Calu3 (cell line): ENCODE results near the gene CFAP97D1. TPM values are rescaled to one million over a fixed set of nuclear protein-coding genes. Genes with fewer than 3 reads are reported as not detected.

Source experiments
- BruUV-seq: library from RNA; stranded (reverse); fragments of 400-500 nt; replicated peaks from 2 replicates; lab custom pipeline; 2021; lab: Mats Ljungman, UMichigan
- CTCF ChIA-PET: fragments of 300-600 bp; sonication (Branson Sonifier 250); formaldehyde crosslinking; loops from one replicate; lab custom pipeline; 2022; ENCODE audit warnings: antibody characterized with exemption; lab: Charles Lee
- DNase-seq: peaks from one replicate; pipeline ENCODE4 v3.0.0; 2022
- H3K27ac Mint-ChIP-seq: one replicate; pipeline ENCODE4 v1.8.0; 2022; ENCODE audit warnings: mixed read lengths; ENCODE audit not compliant: unreplicated experiment
- H3K27me3 Mint-ChIP-seq: one replicate; pipeline ENCODE4 v1.8.0; 2022; ENCODE audit warnings: mixed read lengths; ENCODE audit not compliant: unreplicated experiment
- H3K36me3 Mint-ChIP-seq: one replicate; pipeline ENCODE4 v1.8.0; 2022; ENCODE audit warnings: mild to moderate bottlenecking, moderate library complexity, mixed read lengths; ENCODE audit not compliant: insufficient read depth, unreplicated experiment
- H3K4me1 Mint-ChIP-seq: one replicate; pipeline ENCODE4 v1.8.0; 2022; ENCODE audit warnings: mild to moderate bottlenecking, low read depth, mixed read lengths; ENCODE audit not compliant: unreplicated experiment
- H3K4me3 Mint-ChIP-seq: one replicate; pipeline ENCODE4 v1.8.0; 2022; ENCODE audit warnings: mild to moderate bottlenecking, low read depth, moderate library complexity, mixed read lengths; ENCODE audit not compliant: unreplicated experiment
- H3K9me3 Mint-ChIP-seq: one replicate; pipeline ENCODE4 v1.8.0; 2022; ENCODE audit warnings: low read depth, mixed read lengths; ENCODE audit not compliant: unreplicated experiment
- intact Hi-C: fragments of 100-400 bp; cut with micrococcal nuclease; formaldehyde crosslinking; loops from one replicate; pipeline ENCODE4 v1.10.0; 2022; ENCODE audit not compliant: unreplicated experiment
- total RNA-seq: library from RNA; stranded (reverse); gene quantifications from 2 replicates; pipeline ENCODE4 v1.2.3, GENCODE V29; 2022
- TF ChIP-seq, protein P1 (sequence below): fragments of 200-600 bp; IDR thresholded peaks from one replicate; pipeline ENCODE4 v1.8.0; 2022; ENCODE audit warnings: antibody characterized with exemption; ENCODE audit not compliant: unreplicated experiment

CFAP97D1 gene
- total RNA-seq, 1 experiment from 2014 or later = not detected

DNA sequence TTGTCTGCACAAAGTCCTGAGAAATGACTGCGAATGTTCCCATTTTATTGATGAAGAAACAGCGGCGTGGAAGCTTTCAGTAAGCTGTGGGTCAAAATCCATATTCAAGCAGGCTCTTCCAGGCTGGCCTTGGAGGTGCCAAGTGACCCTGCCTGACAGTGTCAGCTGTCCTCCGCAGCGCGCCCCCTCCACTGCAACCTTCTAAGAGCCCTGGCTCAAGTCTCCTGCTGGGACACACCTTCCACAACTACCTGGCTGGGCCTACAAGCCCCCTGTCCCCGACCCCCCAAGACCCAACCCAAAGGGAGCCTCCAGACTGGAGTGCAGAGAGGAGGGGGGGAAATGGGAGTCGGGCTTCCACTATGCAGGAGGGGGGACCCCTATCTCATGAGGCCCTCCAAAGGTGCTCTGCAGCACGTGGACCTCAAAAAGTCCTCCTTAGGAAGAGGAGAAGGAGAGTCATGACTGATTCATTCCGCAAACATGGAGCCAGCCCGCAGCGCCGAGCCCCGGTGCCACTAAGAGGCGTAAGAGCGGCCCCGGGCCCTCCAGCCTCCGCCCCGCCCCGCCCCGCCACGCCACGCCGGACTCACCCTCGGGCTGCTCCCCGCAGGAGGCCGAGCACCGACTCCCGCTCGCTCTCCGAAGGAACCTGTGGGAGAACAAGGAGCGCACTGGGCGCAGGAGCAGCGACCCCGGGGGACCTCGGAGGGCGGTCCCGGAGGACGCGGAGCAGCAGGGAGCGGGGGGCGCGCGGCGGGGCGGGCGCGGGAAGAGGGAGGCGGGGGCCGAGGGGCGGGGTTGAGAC is 52.1 kb downstream of the CFAP97D1 start:
- H3K36me3 Mint-ChIP-seq = peaks cover 40% of the 10 kb centered on the region
- intact Hi-C loops = no loop called here
- CTCF ChIA-PET = interaction anchor here (1.3 kb wide), 1 partner anchor 14 kb away, joined by 5 read pairs; the partner anchor contains the start of gene CD300LG
- H3K4me3 Mint-ChIP-seq = peak overlapping the region; percentile 75
- BruUV-seq = TSS peak; percentile 47
- DNase-seq = peak; percentile 71
- no peaks in the 10 kb centered on the region for H3K9me3 Mint-ChIP-seq
- TF ChIP-seq, protein P1, sequence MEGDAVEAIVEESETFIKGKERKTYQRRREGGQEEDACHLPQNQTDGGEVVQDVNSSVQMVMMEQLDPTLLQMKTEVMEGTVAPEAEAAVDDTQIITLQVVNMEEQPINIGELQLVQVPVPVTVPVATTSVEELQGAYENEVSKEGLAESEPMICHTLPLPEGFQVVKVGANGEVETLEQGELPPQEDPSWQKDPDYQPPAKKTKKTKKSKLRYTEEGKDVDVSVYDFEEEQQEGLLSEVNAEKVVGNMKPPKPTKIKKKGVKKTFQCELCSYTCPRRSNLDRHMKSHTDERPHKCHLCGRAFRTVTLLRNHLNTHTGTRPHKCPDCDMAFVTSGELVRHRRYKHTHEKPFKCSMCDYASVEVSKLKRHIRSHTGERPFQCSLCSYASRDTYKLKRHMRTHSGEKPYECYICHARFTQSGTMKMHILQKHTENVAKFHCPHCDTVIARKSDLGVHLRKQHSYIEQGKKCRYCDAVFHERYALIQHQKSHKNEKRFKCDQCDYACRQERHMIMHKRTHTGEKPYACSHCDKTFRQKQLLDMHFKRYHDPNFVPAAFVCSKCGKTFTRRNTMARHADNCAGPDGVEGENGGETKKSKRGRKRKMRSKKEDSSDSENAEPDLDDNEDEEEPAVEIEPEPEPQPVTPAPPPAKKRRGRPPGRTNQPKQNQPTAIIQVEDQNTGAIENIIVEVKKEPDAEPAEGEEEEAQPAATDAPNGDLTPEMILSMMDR = no peak
- peaks cover 8% of the 10 kb centered on the region for H3K27me3 Mint-ChIP-seq
- H3K27ac Mint-ChIP-seq = peak overlapping the region; percentile 69
- peaks cover 15% of the 10 kb centered on the region for H3K4me1 Mint-ChIP-seq

DNA sequence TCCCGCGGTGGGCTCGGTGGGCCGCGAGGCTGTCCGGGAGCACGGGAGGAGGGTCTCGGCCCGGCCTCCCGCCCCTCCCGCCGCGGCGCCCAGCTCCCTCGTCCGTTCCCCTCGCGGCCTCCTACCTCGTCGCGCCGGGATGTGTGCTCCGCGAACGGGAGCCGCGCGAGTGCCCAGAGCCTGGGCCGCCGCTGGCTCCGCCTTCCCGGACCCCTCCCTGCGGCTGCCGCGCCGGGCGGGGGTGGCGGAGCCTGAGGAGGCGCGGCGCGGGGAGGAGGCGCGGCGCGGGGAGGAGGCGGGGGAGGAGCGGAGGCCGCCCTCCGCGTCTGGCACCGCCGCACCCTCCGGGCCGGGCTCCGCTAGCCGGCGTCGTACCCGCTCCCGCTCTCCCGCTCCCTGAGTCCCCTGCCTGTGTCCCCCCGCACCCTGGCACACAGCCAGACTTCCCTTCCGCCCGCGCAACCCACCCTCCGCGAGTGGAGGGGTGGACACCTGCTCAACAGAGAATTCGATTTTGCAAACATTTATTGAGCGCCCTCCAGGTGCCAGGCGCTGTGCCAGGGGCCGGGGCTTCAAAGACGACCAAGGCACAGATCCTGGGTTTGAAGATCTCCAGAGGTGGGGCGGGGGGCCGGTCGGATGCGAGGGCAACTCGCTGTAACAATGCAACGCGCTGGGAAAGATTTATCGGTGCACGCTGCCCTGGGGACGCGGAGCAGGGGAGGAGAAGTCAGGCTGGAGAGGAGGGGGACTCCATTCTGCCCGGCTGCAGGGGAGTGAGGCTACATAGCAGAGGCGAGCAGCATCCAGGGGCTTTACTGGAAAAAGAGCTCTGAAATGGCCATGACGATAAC is 53.0 kb downstream of the CFAP97D1 start, which contains the start of gene MPP3:
MPP3 (minus strand) TSS at position 171 of the 854 bp plus-strand sequence. CDS start 1,240 bp downstream, outside the sequence.
- peak; percentile 87 for DNase-seq
- Mint-ChIP-seq H3K27ac (peak within 1 kb of the TSS; percentile 69), H3K4me3 (peak within 1 kb of the TSS; percentile 75), H3K36me3 (peaks cover 40% of the 10 kb centered on the region), H3K9me3 (no peaks in the 10 kb centered on the region), H3K27me3 (peaks cover 8% of the 10 kb centered on the region), H3K4me1 (peaks cover 15% of the 10 kb centered on the region)
- BruUV-seq = no TSS peak
- TF ChIP-seq, protein P1 = no peak
- intact Hi-C loops = no loop called here
- CTCF ChIA-PET = interaction anchor here (1.2 kb wide), 1 partner anchor 13 kb away, joined by 6 read pairs; no protein-coding TSS in a partner anchor

DNA sequence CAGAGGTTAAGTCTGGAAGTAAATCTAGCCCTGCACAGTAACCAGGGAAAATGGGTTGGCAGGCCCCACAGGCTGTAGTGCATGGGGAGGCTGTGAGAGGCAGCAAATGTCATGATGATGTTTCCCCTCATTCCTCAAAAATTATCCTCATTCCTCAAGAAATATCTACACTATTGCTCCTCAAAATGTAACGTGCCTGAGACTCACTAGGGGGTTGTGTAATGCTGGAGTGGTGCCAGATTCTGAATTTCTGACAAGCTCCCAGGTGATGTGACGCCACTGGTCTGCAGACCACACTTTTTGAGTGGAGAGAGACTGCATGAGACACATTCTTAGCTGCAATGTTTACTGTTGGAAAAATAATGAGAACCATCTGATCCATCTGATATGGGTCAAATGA is 53.9 kb downstream of the CFAP97D1 start:
- TF ChIP-seq, protein P1 = no peak
- CTCF ChIA-PET = interaction anchor here (1.2 kb wide), 1 partner anchor 12 kb away, joined by 6 read pairs; no protein-coding TSS in a partner anchor
- DNase-seq = peak; percentile 28
- Mint-ChIP-seq H3K4me3 (peak overlapping the region; percentile 75), H3K27ac (peak overlapping the region; percentile 44), H3K9me3 (no peaks in the 10 kb centered on the region), H3K4me1 (peaks cover 17% of the 10 kb centered on the region), H3K36me3 (peaks cover 37% of the 10 kb centered on the region), H3K27me3 (peaks cover 8% of the 10 kb centered on the region)
- intact Hi-C loops = no loop called here
- BruUV-seq = no TSS peak

Other genes starting within 250 kb of the CFAP97D1 start
- 80.3 and 85.6 TPM in 2 replicates for gene ETV4, start 234.1 kb upstream of the CFAP97D1 start, total RNA-seq
- not detected in 2 replicates for gene MEOX1, start 118.5 kb upstream of the CFAP97D1 start, total RNA-seq
- gene SOST, start 21.6 kb upstream of the CFAP97D1 start, total RNA-seq = not detected in 2 replicates
- 80.3 and 81.9 TPM in 2 replicates for gene DUSP3, start 1.5 kb upstream of the CFAP97D1 start, total RNA-seq
- gene MPP3, start 52.7 kb downstream of the CFAP97D1 start, total RNA-seq = 19.9 and 21.9 TPM in 2 replicates
- gene CD300LG, start 66.7 kb downstream of the CFAP97D1 start, total RNA-seq = not detected in 2 replicates
- 5.5 and 6.7 TPM in 2 replicates for gene MPP2, start 127.1 kb downstream of the CFAP97D1 start, total RNA-seq
- not detected in 2 replicates for gene PPY, start 162.0 kb downstream of the CFAP97D1 start, total RNA-seq
- gene PYY, start 173.5 kb downstream of the CFAP97D1 start, total RNA-seq = not detected in 2 replicates
- 1.3 and 1.6 TPM in 2 replicates for gene NAGS, start 224.2 kb downstream of the CFAP97D1 start, total RNA-seq
- gene TMEM101, start 234.5 kb downstream of the CFAP97D1 start, total RNA-seq = 41.8 and 43.8 TPM in 2 replicates